SK-N-SH (cell line): ENCODE data around the gene PDCD1.

Experiments
- CTCF ChIP-seq: fragments of 200-600 bp; sonication (generic); IDR thresholded peaks from 2 replicates; pipeline ENCODE4 v1.6.1; 2017; ENCODE audit warnings: antibody characterized with exemption, mild to moderate bottlenecking, moderate library complexity
- GABPA ChIP-seq: IDR thresholded peaks from 2 replicates; pipeline ENCODE4 v1.4.0; 2012; ENCODE audit warnings: low read depth, mild to moderate bottlenecking
- IRF3 ChIP-seq: fragments of 150-350 bp; IDR thresholded peaks from 2 replicates; pipeline ENCODE4 v1.6.1; 2016; ENCODE audit warnings: mild to moderate bottlenecking, low read depth, low read length
- POLR2AphosphoS5 ChIP-seq: IDR thresholded peaks from 2 replicates; pipeline ENCODE4 v1.6.1; 2012; ENCODE audit warnings: low read depth, low read length
- RCOR1 ChIP-seq: fragments of 150-350 bp; IDR thresholded peaks from 2 replicates; pipeline ENCODE4 v1.6.1; 2017; ENCODE audit warnings: antibody characterized with exemption, low read length
- SMC3 ChIP-seq: IDR thresholded peaks from 2 replicates; pipeline ENCODE4 v1.6.1; 2012; ENCODE audit warnings: low read depth, low read length, improper control_type of control experiment
- YY1 ChIP-seq: IDR thresholded peaks from 2 replicates; pipeline ENCODE4 v1.4.0; 2012; ENCODE audit warnings: low read depth, mild to moderate bottlenecking

DNA sequence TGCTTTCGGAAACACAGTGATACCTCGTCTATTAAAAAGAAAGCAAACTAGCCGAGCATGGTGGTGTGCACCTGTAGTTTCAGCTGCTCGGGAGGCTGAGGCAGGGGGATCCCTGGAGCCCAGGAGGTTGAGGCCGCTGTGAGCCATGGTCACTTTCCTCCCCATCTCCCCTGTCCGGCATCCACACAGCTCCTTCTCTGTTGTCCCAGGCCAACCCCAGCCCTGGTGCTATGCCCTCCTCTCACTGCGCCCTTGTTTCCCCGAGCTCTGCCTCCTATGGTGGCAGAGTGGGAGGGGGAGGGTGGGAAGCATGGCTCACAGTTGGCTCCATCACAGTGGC, 26.2 kb upstream of the PDCD1 start:
- TF ChIP-seq POLR2AphosphoS5: no peak
- TF ChIP-seq CTCF: no peak
- no peak for TF ChIP-seq YY1
- no peak for TF ChIP-seq RCOR1
- TF ChIP-seq IRF3: no peak
- no peak for TF ChIP-seq SMC3
- no peak for TF ChIP-seq GABPA
